ENCODE data around the gene CYBA. TPM values are rescaled to one million over a fixed set of nuclear protein-coding genes. Genes with fewer than 3 reads are reported as not detected.

Gene CYBA
- total and polyA plus RNA-seq, 9 of the 15 experiments (the other 6 are each of a cell fraction or from before 2014, with no cell fraction given) = 0.34 to 683 (median 93.0) TPM

DNA sequence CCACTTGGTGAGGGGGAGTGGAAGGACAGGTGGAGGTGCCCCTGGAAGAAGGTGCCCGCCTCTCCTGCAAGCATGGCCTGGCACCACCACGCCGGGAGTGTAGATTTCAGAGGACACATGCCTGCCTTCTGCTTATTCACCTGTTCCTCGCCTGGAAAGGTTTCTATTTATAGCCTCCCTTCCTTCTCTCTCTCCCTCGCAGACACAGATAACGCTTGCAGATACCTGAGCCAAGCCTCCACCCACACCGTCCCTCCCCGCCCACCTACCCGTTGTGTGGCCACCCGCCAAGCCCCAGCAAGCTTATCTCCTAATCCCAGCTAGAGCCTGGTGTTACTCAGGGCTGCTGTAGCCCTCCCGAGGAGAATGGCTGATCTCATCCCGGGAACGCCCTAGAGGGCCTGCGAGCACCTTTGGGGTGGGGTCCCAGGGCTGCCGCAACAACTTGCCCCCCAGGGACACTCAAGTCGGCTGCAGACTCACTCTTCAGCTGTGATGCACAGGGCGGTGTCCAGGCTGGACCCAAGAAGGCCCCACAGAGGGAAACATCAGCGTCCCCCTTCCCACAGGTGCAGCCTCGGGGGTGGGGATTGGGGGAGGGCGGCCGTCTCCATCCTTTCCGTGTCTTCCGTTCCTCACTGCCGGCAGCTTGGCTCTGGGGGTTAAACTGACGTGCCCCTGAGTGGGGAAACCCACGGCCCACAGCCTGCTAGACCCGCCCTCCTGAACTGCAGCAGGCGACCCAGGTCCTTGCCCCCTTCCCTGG lies 37.3 kb upstream of the CYBA start (continued):
- TF ChIP-seq, protein P1, sequence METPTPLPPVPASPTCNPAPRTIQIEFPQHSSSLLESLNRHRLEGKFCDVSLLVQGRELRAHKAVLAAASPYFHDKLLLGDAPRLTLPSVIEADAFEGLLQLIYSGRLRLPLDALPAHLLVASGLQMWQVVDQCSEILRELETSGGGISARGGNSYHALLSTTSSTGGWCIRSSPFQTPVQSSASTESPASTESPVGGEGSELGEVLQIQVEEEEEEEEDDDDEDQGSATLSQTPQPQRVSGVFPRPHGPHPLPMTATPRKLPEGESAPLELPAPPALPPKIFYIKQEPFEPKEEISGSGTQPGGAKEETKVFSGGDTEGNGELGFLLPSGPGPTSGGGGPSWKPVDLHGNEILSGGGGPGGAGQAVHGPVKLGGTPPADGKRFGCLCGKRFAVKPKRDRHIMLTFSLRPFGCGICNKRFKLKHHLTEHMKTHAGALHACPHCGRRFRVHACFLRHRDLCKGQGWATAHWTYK (CRISPR knock-in tag; IDR thresholded peaks at IDR 0.05) = no peak
- peak; percentile 67 for TF ChIP-seq FOSL1 (tag; conservative IDR thresholded peaks at IDR 0.05)
- peak; percentile 87 for TF ChIP-seq MTA1 (IDR thresholded peaks at IDR 0.05; ENCODE audit: borderline replicate concordance)
- no peak for TF ChIP-seq KDM5B (IDR thresholded peaks at IDR 0.05; ENCODE audit: insufficient replicate concordance, low read depth, low read length)
- peak; percentile 73 for TF ChIP-seq RBM39 (optimal IDR thresholded peaks at IDR 0.05; ENCODE audit: low read depth, low read length)
- TF ChIP-seq POLR3A (IDR thresholded peaks at IDR 0.05; ENCODE audit: borderline replicate concordance, extremely low read depth, insufficient read depth, insufficient read length) = no peak
- TF ChIP-seq SIRT6 (IDR thresholded peaks at IDR 0.05; ENCODE audit: low read depth, low read length) = no peak
- TF ChIP-seq MTA3 (IDR thresholded peaks at IDR 0.05; ENCODE audit: borderline replicate concordance) = peak; percentile 88
- TF ChIP-seq ZNF143 (CRISPR knock-in tag; IDR thresholded peaks at IDR 0.05) = peak; percentile 45; the same call in 1 of the 2 replicates
- TF ChIP-seq, protein P2, sequence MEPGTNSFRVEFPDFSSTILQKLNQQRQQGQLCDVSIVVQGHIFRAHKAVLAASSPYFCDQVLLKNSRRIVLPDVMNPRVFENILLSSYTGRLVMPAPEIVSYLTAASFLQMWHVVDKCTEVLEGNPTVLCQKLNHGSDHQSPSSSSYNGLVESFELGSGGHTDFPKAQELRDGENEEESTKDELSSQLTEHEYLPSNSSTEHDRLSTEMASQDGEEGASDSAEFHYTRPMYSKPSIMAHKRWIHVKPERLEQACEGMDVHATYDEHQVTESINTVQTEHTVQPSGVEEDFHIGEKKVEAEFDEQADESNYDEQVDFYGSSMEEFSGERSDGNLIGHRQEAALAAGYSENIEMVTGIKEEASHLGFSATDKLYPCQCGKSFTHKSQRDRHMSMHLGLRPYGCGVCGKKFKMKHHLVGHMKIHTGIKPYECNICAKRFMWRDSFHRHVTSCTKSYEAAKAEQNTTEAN (CRISPR knock-in tag; IDR thresholded peaks at IDR 0.05) = no peak
- no peak for TF ChIP-seq HOXB6 (CRISPR knock-in tag; IDR thresholded peaks at IDR 0.05; ENCODE audit: borderline replicate concordance)
- no peak for TF ChIP-seq BCL6 (CRISPR knock-in tag; IDR thresholded peaks at IDR 0.05)
- TF ChIP-seq SAP30 (IDR thresholded peaks at IDR 0.05; ENCODE audit: borderline replicate concordance, insufficient read depth, low read depth, low read length, poor library complexity, severe bottlenecking) = no peak
- no peak for TF ChIP-seq SETDB1 (IDR thresholded peaks at IDR 0.05; ENCODE audit: low read length)
- TF ChIP-seq, protein P3, sequence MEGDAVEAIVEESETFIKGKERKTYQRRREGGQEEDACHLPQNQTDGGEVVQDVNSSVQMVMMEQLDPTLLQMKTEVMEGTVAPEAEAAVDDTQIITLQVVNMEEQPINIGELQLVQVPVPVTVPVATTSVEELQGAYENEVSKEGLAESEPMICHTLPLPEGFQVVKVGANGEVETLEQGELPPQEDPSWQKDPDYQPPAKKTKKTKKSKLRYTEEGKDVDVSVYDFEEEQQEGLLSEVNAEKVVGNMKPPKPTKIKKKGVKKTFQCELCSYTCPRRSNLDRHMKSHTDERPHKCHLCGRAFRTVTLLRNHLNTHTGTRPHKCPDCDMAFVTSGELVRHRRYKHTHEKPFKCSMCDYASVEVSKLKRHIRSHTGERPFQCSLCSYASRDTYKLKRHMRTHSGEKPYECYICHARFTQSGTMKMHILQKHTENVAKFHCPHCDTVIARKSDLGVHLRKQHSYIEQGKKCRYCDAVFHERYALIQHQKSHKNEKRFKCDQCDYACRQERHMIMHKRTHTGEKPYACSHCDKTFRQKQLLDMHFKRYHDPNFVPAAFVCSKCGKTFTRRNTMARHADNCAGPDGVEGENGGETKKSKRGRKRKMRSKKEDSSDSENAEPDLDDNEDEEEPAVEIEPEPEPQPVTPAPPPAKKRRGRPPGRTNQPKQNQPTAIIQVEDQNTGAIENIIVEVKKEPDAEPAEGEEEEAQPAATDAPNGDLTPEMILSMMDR (IDR thresholded peaks at IDR 0.05 in 2 of 3, conservative IDR thresholded peaks at IDR 0.05 in 1 of 3; ENCODE audit: insufficient read depth in 2 of 3, low read depth in 1 of 3, low read length in 3 of 3) = no peak
- TF ChIP-seq ZNF75A (CRISPR knock-in tag; IDR thresholded peaks at IDR 0.05) = no peak
- TF ChIP-seq, protein P4, sequence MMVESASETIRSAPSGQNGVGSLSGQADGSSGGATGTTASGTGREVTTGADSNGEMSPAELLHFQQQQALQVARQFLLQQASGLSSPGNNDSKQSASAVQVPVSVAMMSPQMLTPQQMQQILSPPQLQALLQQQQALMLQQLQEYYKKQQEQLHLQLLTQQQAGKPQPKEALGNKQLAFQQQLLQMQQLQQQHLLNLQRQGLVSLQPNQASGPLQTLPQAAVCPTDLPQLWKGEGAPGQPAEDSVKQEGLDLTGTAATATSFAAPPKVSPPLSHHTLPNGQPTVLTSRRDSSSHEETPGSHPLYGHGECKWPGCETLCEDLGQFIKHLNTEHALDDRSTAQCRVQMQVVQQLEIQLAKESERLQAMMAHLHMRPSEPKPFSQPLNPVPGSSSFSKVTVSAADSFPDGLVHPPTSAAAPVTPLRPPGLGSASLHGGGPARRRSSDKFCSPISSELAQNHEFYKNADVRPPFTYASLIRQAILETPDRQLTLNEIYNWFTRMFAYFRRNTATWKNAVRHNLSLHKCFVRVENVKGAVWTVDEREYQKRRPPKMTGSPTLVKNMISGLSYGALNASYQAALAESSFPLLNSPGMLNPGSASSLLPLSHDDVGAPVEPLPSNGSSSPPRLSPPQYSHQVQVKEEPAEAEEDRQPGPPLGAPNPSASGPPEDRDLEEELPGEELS (CRISPR knock-in tag; IDR thresholded peaks at IDR 0.05; ENCODE audit: borderline replicate concordance) = no peak
- TF ChIP-seq, protein P5, sequence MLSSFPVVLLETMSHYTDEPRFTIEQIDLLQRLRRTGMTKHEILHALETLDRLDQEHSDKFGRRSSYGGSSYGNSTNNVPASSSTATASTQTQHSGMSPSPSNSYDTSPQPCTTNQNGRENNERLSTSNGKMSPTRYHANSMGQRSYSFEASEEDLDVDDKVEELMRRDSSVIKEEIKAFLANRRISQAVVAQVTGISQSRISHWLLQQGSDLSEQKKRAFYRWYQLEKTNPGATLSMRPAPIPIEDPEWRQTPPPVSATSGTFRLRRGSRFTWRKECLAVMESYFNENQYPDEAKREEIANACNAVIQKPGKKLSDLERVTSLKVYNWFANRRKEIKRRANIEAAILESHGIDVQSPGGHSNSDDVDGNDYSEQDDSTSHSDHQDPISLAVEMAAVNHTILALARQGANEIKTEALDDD (IDR thresholded peaks at IDR 0.05) = 0 out of 2 replicates have a peak, but pooled peaks have one; percentile 56
- TF ChIP-seq POLR2B (IDR thresholded peaks at IDR 0.05; ENCODE audit: low read depth, partially characterized antibody) = no peak
